Measurements from ENCODE around the gene SUCNR1. TPM values are rescaled to one million over a fixed set of nuclear protein-coding genes. Genes with fewer than 3 reads are reported as not detected.

Gene SUCNR1
- polyA plus RNA-seq, 1 donor from 2014 or later = not detected

DNA sequence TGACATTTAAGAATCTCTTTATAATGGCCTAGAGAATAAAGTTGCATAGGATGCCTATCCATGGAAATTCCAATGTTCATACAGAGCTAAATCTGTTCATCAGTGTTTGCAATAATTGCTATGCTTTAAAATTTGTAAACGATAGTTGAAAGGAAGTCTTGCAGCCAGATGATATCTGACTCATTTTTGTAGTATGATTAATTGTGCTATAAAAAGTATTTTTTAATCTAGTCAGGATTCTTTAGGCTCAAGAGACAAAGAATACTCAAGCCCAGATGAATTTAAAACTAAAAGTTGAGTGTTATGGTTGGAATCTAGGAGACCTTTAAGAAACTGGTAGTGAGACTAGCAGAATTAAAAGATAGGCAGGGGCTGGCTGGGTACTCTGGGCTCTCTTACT, 50.5 kb downstream of the SUCNR1 start:
- Histone ChIP-seq H2AFZ (ENCODE audit: low read depth, low read length) (no peak overlapping the region), H3K4me2 (ENCODE audit: low read length) (no peak overlapping the region), H3K4me3 (ENCODE audit: low read length) (no peak overlapping the region), H3K9me2 (ENCODE audit: insufficient read depth, low read length) (no peaks in the 10 kb centered on the region), H3K79me2 (replicated peaks; ENCODE audit: insufficient read depth, low read length) (no peaks in the 10 kb centered on the region), H3F3A (ENCODE audit: insufficient read depth, low read length, poor library complexity, severe bottlenecking) (no peaks in the 10 kb centered on the region), H3K27me3 (ENCODE audit: insufficient read depth, low read depth, low read length) (no peaks in the 10 kb centered on the region), H3K9ac (ENCODE audit: low read length) (no peak overlapping the region), H3K9me3 (ENCODE audit: low read length) (no peaks in the 10 kb centered on the region), H3K36me3 (ENCODE audit: insufficient read depth, low read length) (no peaks in the 10 kb centered on the region), H4K20me1 (ENCODE audit: insufficient read depth) (no peaks in the 10 kb centered on the region), H3K27ac (ENCODE audit: low read length) (no peak overlapping the region)
- no peak for TF ChIP-seq EZH2 (IDR thresholded peaks at IDR 0.05; ENCODE audit: borderline replicate concordance, insufficient read depth, low read length, poor library complexity, severe bottlenecking)
- no peak for TF ChIP-seq POLR2AphosphoS5 (IDR thresholded peaks at IDR 0.05)
- TF ChIP-seq, protein P1, sequence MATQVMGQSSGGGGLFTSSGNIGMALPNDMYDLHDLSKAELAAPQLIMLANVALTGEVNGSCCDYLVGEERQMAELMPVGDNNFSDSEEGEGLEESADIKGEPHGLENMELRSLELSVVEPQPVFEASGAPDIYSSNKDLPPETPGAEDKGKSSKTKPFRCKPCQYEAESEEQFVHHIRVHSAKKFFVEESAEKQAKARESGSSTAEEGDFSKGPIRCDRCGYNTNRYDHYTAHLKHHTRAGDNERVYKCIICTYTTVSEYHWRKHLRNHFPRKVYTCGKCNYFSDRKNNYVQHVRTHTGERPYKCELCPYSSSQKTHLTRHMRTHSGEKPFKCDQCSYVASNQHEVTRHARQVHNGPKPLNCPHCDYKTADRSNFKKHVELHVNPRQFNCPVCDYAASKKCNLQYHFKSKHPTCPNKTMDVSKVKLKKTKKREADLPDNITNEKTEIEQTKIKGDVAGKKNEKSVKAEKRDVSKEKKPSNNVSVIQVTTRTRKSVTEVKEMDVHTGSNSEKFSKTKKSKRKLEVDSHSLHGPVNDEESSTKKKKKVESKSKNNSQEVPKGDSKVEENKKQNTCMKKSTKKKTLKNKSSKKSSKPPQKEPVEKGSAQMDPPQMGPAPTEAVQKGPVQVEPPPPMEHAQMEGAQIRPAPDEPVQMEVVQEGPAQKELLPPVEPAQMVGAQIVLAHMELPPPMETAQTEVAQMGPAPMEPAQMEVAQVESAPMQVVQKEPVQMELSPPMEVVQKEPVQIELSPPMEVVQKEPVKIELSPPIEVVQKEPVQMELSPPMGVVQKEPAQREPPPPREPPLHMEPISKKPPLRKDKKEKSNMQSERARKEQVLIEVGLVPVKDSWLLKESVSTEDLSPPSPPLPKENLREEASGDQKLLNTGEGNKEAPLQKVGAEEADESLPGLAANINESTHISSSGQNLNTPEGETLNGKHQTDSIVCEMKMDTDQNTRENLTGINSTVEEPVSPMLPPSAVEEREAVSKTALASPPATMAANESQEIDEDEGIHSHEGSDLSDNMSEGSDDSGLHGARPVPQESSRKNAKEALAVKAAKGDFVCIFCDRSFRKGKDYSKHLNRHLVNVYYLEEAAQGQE (IDR thresholded peaks at IDR 0.05; ENCODE audit: borderline replicate concordance) = no peak
- TF ChIP-seq SMC3 (conservative IDR thresholded peaks at IDR 0.05; ENCODE audit: poor library complexity) = no peak
- TF ChIP-seq MXI1 (conservative IDR thresholded peaks at IDR 0.05; ENCODE audit: poor library complexity, severe bottlenecking) = no peak
- TF ChIP-seq EP300 (conservative IDR thresholded peaks at IDR 0.05; ENCODE audit: poor library complexity, severe bottlenecking) = no peak
- no peak for TF ChIP-seq RAD21 (conservative IDR thresholded peaks at IDR 0.05)
- no peak for TF ChIP-seq TAF1 (IDR thresholded peaks at IDR 0.05; ENCODE audit: low read depth)
- TF ChIP-seq, protein P2, sequence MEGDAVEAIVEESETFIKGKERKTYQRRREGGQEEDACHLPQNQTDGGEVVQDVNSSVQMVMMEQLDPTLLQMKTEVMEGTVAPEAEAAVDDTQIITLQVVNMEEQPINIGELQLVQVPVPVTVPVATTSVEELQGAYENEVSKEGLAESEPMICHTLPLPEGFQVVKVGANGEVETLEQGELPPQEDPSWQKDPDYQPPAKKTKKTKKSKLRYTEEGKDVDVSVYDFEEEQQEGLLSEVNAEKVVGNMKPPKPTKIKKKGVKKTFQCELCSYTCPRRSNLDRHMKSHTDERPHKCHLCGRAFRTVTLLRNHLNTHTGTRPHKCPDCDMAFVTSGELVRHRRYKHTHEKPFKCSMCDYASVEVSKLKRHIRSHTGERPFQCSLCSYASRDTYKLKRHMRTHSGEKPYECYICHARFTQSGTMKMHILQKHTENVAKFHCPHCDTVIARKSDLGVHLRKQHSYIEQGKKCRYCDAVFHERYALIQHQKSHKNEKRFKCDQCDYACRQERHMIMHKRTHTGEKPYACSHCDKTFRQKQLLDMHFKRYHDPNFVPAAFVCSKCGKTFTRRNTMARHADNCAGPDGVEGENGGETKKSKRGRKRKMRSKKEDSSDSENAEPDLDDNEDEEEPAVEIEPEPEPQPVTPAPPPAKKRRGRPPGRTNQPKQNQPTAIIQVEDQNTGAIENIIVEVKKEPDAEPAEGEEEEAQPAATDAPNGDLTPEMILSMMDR (IDR thresholded peaks at IDR 0.05; ENCODE audit: poor library complexity, severe bottlenecking) = no peak

DNA sequence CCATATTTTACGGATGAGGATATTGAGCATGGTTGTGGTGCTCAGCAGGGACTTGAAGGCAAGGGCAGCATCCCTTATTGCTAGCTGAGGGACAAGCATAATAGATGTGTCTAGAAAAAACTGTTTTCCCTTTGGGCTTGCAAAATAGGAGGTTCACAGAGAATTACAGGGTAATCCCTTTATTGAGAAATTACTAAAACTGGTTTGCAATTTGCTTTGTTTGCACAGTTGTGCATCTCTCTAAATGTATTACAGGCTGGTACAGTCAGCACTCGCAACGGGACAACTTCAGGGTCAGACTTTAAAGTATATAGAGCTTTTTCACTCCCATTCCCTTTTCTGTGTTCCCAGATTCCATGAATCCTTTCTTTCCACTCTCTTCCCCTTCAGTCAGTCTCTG, 51.3 kb downstream of the SUCNR1 start:
- no peaks in the 10 kb centered on the region for H4K20me1 ChIP-seq (ENCODE audit: insufficient read depth)
- no peak overlapping the region for H3K9ac ChIP-seq (ENCODE audit: low read length)
- no peak overlapping the region for H3K27ac ChIP-seq (ENCODE audit: low read length)
- H2AFZ ChIP-seq (ENCODE audit: low read depth, low read length) = no peak overlapping the region
- H3K27me3 ChIP-seq (ENCODE audit: insufficient read depth, low read depth, low read length) = no peaks in the 10 kb centered on the region
- no peaks in the 10 kb centered on the region for H3K36me3 ChIP-seq (ENCODE audit: insufficient read depth, low read length)
- H3K4me2 ChIP-seq (ENCODE audit: low read length) = no peak overlapping the region
- H3K9me2 ChIP-seq (ENCODE audit: insufficient read depth, low read length) = no peaks in the 10 kb centered on the region
- no peaks in the 10 kb centered on the region for H3K9me3 ChIP-seq (ENCODE audit: low read length)
- no peaks in the 10 kb centered on the region for H3K79me2 ChIP-seq (replicated peaks; ENCODE audit: insufficient read depth, low read length)
- no peaks in the 10 kb centered on the region for H3F3A ChIP-seq (ENCODE audit: insufficient read depth, low read length, poor library complexity, severe bottlenecking)
- H3K4me3 ChIP-seq (ENCODE audit: low read length) = no peak overlapping the region
- no peak for TF ChIP-seq EP300 (conservative IDR thresholded peaks at IDR 0.05; ENCODE audit: poor library complexity, severe bottlenecking)
- no peak for TF ChIP-seq POLR2AphosphoS5 (IDR thresholded peaks at IDR 0.05)
- TF ChIP-seq MXI1 (conservative IDR thresholded peaks at IDR 0.05; ENCODE audit: poor library complexity, severe bottlenecking) = no peak
- TF ChIP-seq, protein P2 (IDR thresholded peaks at IDR 0.05; ENCODE audit: poor library complexity, severe bottlenecking) = no peak
- TF ChIP-seq SMC3 (conservative IDR thresholded peaks at IDR 0.05; ENCODE audit: poor library complexity) = no peak
- TF ChIP-seq TAF1 (IDR thresholded peaks at IDR 0.05; ENCODE audit: low read depth) = no peak
- TF ChIP-seq EZH2 (IDR thresholded peaks at IDR 0.05; ENCODE audit: borderline replicate concordance, insufficient read depth, low read length, poor library complexity, severe bottlenecking) = no peak
- TF ChIP-seq, protein P1 (IDR thresholded peaks at IDR 0.05; ENCODE audit: borderline replicate concordance) = no peak
- TF ChIP-seq RAD21 (conservative IDR thresholded peaks at IDR 0.05) = no peak
